ENCODE measurements around the gene SPON1. TPM values are rescaled to one million over a fixed set of nuclear protein-coding genes. Genes with fewer than 3 reads are reported as not detected.
A peak's percentile ranks its signal among the peaks of the same experiment; 100 is the strongest.

Gene SPON1
- total and polyA plus RNA-seq, 9 donors: 11.9 to 112 (median 56.4) TPM

- no peak overlapping the region for H3K27ac ChIP-seq
- H3K4me3 ChIP-seq: no peak overlapping the region
- H3K27me3 ChIP-seq: no peaks in the 10 kb centered on the region
- no peaks in the 10 kb centered on the region for H3K36me3 ChIP-seq
- TF ChIP-seq POLR2A (IDR thresholded peaks at IDR 0.05): no peak
- TF ChIP-seq EP300 (IDR thresholded peaks at IDR 0.05): no peak
- no peak for TF ChIP-seq CTCF (IDR thresholded peaks at IDR 0.05)
- H3K9me3 ChIP-seq: no peaks in the 10 kb centered on the region
- H3K4me1 ChIP-seq (ENCODE audit: insufficient read depth): peaks cover 2% of the 10 kb centered on the region
- intact Hi-C loops (cut with DNase I): no loop called here
- no peak for DNase-seq
- 86 to 100% (median 97%) methylated on average over 1 of the region's 1 CpG for WGBS, 3 donors
Observed at GRCh38 chr11:14070896-14071295, 108.4 kb downstream of the SPON1 start.

GRCh38 chr11:14073849-14074476 is 111.4 kb downstream of the SPON1 start:
- TF ChIP-seq POLR2A (IDR thresholded peaks at IDR 0.05) (no peak), EP300 (IDR thresholded peaks at IDR 0.05) (no peak), CTCF (IDR thresholded peaks at IDR 0.05) (no peak)
- Histone ChIP-seq H3K27me3 (no peaks in the 10 kb centered on the region), H3K36me3 (no peaks in the 10 kb centered on the region), H3K4me1 (ENCODE audit: insufficient read depth) (peaks cover 2% of the 10 kb centered on the region), H3K27ac (no peak overlapping the region), H3K9me3 (no peaks in the 10 kb centered on the region), H3K4me3 (no peak overlapping the region)
- 85 to 96% (median 89%) methylated on average over 1 of the region's 1 CpG for WGBS, 3 donors
- DNase-seq: peak in 1 of 5 donors; percentile 27
- intact Hi-C loops (cut with DNase I): no loop called here

GRCh38 chr11:14075118-14076078 is 112.9 kb downstream of the SPON1 start:
- 76 to 82% (median 80%) methylated on average over 10 of the region's 10 CpGs for WGBS, 3 donors
- peaks cover 2% of the 10 kb centered on the region for H3K4me1 ChIP-seq (ENCODE audit: insufficient read depth)
- intact Hi-C loops (cut with DNase I): no loop called here
- no peaks in the 10 kb centered on the region for H3K9me3 ChIP-seq
- H3K27me3 ChIP-seq: no peaks in the 10 kb centered on the region
- no peak overlapping the region for H3K27ac ChIP-seq
- no peak overlapping the region for H3K4me3 ChIP-seq
- no peaks in the 10 kb centered on the region for H3K36me3 ChIP-seq
- no peak for DNase-seq
- TF ChIP-seq EP300 (IDR thresholded peaks at IDR 0.05): no peak
- TF ChIP-seq CTCF (IDR thresholded peaks at IDR 0.05): no peak
- no peak for TF ChIP-seq POLR2A (IDR thresholded peaks at IDR 0.05)

- no peak overlapping the region for H3K4me3 ChIP-seq
- no peak overlapping the region for H3K27ac ChIP-seq
- H3K9me3 ChIP-seq: no peaks in the 10 kb centered on the region
- H3K36me3 ChIP-seq: no peaks in the 10 kb centered on the region
- WGBS, 3 donors: 4 to 12% (median 7%) methylated on average over 4 of the region's 4 CpGs
- TF ChIP-seq EP300 (IDR thresholded peaks at IDR 0.05): no peak
- no peak for TF ChIP-seq CTCF (IDR thresholded peaks at IDR 0.05)
- TF ChIP-seq POLR2A (IDR thresholded peaks at IDR 0.05): no peak
- peaks cover 7% of the 10 kb centered on the region for H3K4me1 ChIP-seq (ENCODE audit: insufficient read depth)
- intact Hi-C loops (cut with DNase I): no loop called here
- H3K27me3 ChIP-seq: no peaks in the 10 kb centered on the region
- no peak for DNase-seq
Observed at GRCh38 chr11:14079011-14079410, 116.5 kb downstream of the SPON1 start.

Measured in ovary (tissue), 9 donors.